Stimulated activated naive CD4-positive, alpha-beta T cell treated with Interleukin-2 at 50 U/mL for 16 hours (primary cell): ENCODE measurements around the gene SIX4.
"Not testable (repeated sequence)": the region's sequence is repeated elsewhere in the genome, so short reads cannot be mapped to it uniquely, and the experiment has no call there.

Source experiments
- DNase-seq: peaks from one replicate; lab custom pipeline; 2025; lab: John Stamatoyannopoulos, UW

SIX4 gene

GRCh38 chr14:60723907-60724618, at the start of gene SIX4:
Gene SIX4, minus strand, starts transcription at chr14:60724351. Its CDS starts 277 bp downstream, at chr14:60724074.
- DNase-seq = no peak

- DNase-seq = no peak
These were observed 49.4 kb upstream of the SIX4 start for GRCh38 chr14:60773558-60773957.

GRCh38 chr14:60771117-60771516, 47.0 kb upstream of the SIX4 start:
- no peak for DNase-seq

GRCh38 chr14:60768602-60769001, 44.5 kb upstream of the SIX4 start:
- DNase-seq = no peak

GRCh38 chr14:60760644-60761364, 36.7 kb upstream of the SIX4 start:
- no peak for DNase-seq

- no peak for DNase-seq
These were observed 36.1 kb upstream of the SIX4 start for GRCh38 chr14:60760209-60760608.

- DNase-seq = no peak
These were observed 34.7 kb upstream of the SIX4 start for GRCh38 chr14:60758885-60759284.

GRCh38 chr14:60757567-60758002, 33.4 kb upstream of the SIX4 start:
- DNase-seq = no peak

GRCh38 chr14:60756847-60757246, 32.7 kb upstream of the SIX4 start:
- DNase-seq = no peak

GRCh38 chr14:60753264-60754119, 29.3 kb upstream of the SIX4 start:
- peak; percentile 34 for DNase-seq

- no peak for DNase-seq
These were observed 20.4 kb upstream of the SIX4 start for GRCh38 chr14:60744566-60744965.

GRCh38 chr14:60738843-60739508, 14.8 kb upstream of the SIX4 start:
- DNase-seq = no peak

- DNase-seq = no peak
These were observed 12.3 kb upstream of the SIX4 start for GRCh38 chr14:60736494-60736893.

- no peak for DNase-seq
These were observed 11.3 kb upstream of the SIX4 start for GRCh38 chr14:60735416-60735815.

- DNase-seq = peak; percentile 68
These were observed 10.5 kb upstream of the SIX4 start, which contains the start of gene MNAT1 for GRCh38 chr14:60734465-60735242. Gene MNAT1, plus strand, starts transcription at chr14:60734761. Its CDS starts 102 bp downstream, at chr14:60734863.

- DNase-seq = no peak
These were observed 8.8 kb upstream of the SIX4 start for GRCh38 chr14:60732840-60733483.

GRCh38 chr14:60731291-60731690, 7.1 kb upstream of the SIX4 start:
- DNase-seq = not testable (repeated sequence)

- DNase-seq = peak; percentile 1
These were observed 840 bp downstream of the SIX4 start for GRCh38 chr14:60723116-60723906.

GRCh38 chr14:60722357-60723115, 1.6 kb downstream of the SIX4 start:
- peak; percentile 7 for DNase-seq
